ENCODE results near the gene ZG16B.

Gene ZG16B

GRCh38 chr16:2825049-2825742 lies 4.9 kb upstream of the ZG16B start:
- Histone ChIP-seq H3K9me3 (ENCODE audit: control insufficient read depth, low read length) (no peaks in the 10 kb centered on the region), H3K4me3 (ENCODE audit: insufficient read depth, low read depth, low read length, poor library complexity, severe bottlenecking) (no peak overlapping the region), H3K27me3 (replicated peaks; ENCODE audit: control insufficient read depth, insufficient read depth, low read length, poor library complexity, severe bottlenecking) (no peaks in the 10 kb centered on the region), H3K36me3 (ENCODE audit: control insufficient read depth, insufficient read depth, low read length) (no peaks in the 10 kb centered on the region), H3K27ac (ENCODE audit: insufficient read depth, low read length, poor library complexity, severe bottlenecking) (no peak overlapping the region), H3K4me1 (ENCODE audit: control insufficient read depth, insufficient read depth, low read length, poor library complexity, severe bottlenecking) (no peaks in the 10 kb centered on the region)
- DNase-seq = no peak

- no peaks in the 10 kb centered on the region for H3K36me3 ChIP-seq (ENCODE audit: control insufficient read depth, insufficient read depth, low read length)
- H3K4me3 ChIP-seq (ENCODE audit: insufficient read depth, low read depth, low read length, poor library complexity, severe bottlenecking) = no peak overlapping the region
- no peak overlapping the region for H3K27ac ChIP-seq (ENCODE audit: insufficient read depth, low read length, poor library complexity, severe bottlenecking)
- DNase-seq = no peak
- H3K9me3 ChIP-seq (ENCODE audit: control insufficient read depth, low read length) = no peaks in the 10 kb centered on the region
- H3K27me3 ChIP-seq (replicated peaks; ENCODE audit: control insufficient read depth, insufficient read depth, low read length, poor library complexity, severe bottlenecking) = no peaks in the 10 kb centered on the region
- H3K4me1 ChIP-seq (ENCODE audit: control insufficient read depth, insufficient read depth, low read length, poor library complexity, severe bottlenecking) = no peaks in the 10 kb centered on the region
Measured at GRCh38 chr16:2825906-2826305, 4.2 kb upstream of the ZG16B start.

DNA sequence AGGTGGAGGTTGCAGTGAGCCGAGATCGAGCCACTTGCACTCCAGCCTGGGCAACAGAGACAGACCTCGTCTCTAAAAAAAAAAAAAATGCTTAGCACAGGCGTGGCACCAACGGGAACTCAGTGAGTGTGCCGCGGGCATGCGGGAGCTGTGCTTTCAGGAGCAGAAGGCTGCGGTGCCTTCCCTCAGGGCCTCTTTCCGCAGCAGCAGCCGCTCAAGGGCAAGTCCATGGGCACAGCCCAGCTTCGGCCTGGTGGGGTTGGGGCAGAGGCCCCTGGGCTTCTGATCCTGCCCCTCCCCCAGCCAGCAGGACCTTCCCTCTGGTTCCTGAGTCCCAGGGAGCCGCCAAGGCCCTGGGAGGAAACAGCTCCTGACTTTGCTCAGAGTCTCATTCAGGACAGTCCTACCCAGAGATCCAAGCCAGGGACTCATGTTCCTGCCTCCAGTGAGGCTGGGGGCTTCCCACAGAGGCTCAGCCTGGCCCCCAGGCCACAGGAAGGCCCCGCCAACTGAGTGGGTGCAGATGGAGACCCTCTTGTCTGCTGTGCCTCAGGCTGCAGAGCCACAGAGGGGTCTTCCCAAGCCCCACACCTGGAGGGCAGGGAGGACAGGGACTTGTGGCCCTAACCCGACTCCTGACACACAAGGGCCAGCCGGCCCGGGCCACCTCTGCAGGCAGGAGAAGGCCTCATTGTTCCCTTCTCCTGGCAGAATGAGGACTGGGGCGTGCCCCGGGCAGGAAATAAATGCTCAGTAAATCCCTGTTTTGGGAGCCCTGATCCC lies 3.3 kb upstream of the ZG16B start:
- H3K27me3 ChIP-seq (replicated peaks; ENCODE audit: control insufficient read depth, insufficient read depth, low read length, poor library complexity, severe bottlenecking) = no peaks in the 10 kb centered on the region
- no peaks in the 10 kb centered on the region for H3K9me3 ChIP-seq (ENCODE audit: control insufficient read depth, low read length)
- no peak overlapping the region for H3K4me3 ChIP-seq (ENCODE audit: insufficient read depth, low read depth, low read length, poor library complexity, severe bottlenecking)
- no peaks in the 10 kb centered on the region for H3K4me1 ChIP-seq (ENCODE audit: control insufficient read depth, insufficient read depth, low read length, poor library complexity, severe bottlenecking)
- no peaks in the 10 kb centered on the region for H3K36me3 ChIP-seq (ENCODE audit: control insufficient read depth, insufficient read depth, low read length)
- H3K27ac ChIP-seq (ENCODE audit: insufficient read depth, low read length, poor library complexity, severe bottlenecking) = no peak overlapping the region
- DNase-seq = no peak

- no peaks in the 10 kb centered on the region for H3K36me3 ChIP-seq (ENCODE audit: control insufficient read depth, insufficient read depth, low read length)
- no peak for DNase-seq
- H3K27me3 ChIP-seq (replicated peaks; ENCODE audit: control insufficient read depth, insufficient read depth, low read length, poor library complexity, severe bottlenecking) = no peaks in the 10 kb centered on the region
- no peaks in the 10 kb centered on the region for H3K4me1 ChIP-seq (ENCODE audit: control insufficient read depth, insufficient read depth, low read length, poor library complexity, severe bottlenecking)
- H3K4me3 ChIP-seq (ENCODE audit: insufficient read depth, low read depth, low read length, poor library complexity, severe bottlenecking) = no peak overlapping the region
- no peak overlapping the region for H3K27ac ChIP-seq (ENCODE audit: insufficient read depth, low read length, poor library complexity, severe bottlenecking)
- H3K9me3 ChIP-seq (ENCODE audit: control insufficient read depth, low read length) = no peaks in the 10 kb centered on the region
Measured at GRCh38 chr16:2827374-2827791, 2.7 kb upstream of the ZG16B start.

DNA sequence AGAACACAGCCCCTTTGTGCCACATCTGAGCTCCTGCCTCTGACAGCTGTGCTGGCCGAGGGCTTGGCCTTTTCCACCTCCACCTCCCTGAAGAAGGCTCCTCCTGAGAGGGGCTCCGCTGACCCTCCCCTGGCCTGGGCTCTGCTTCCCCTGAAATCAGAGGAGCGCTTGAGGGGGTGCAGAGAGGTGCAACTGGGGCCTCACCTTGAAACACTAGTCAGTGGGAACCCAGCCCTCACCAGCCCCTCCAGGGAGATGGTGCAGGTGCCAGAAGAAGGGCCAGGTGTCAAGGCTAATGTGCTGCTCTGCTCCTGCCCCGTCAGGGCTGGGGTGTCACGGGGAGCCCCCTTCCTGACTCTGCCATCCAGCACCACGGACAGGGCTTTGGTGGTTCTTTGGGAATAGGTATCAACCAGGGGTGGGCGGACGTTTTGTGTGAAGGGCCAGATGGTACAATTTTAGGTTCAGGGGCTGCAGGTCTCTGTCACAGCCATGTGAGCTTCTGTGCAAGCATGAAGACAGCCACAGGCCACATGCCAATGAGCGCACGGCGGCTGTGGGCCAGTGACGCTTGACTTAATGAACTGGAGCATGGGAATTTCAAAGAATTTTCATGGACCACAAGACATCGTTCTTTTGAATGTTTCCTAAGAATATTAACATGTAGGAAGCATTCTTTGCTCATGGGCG lies 2.1 kb upstream of the ZG16B start:
- Histone ChIP-seq H3K4me1 (ENCODE audit: control insufficient read depth, insufficient read depth, low read length, poor library complexity, severe bottlenecking) (no peaks in the 10 kb centered on the region), H3K27me3 (replicated peaks; ENCODE audit: control insufficient read depth, insufficient read depth, low read length, poor library complexity, severe bottlenecking) (no peaks in the 10 kb centered on the region), H3K36me3 (ENCODE audit: control insufficient read depth, insufficient read depth, low read length) (no peaks in the 10 kb centered on the region), H3K4me3 (ENCODE audit: insufficient read depth, low read depth, low read length, poor library complexity, severe bottlenecking) (no peak overlapping the region), H3K27ac (ENCODE audit: insufficient read depth, low read length, poor library complexity, severe bottlenecking) (no peak overlapping the region), H3K9me3 (ENCODE audit: control insufficient read depth, low read length) (no peaks in the 10 kb centered on the region)
- DNase-seq = no peak

- Histone ChIP-seq H3K4me3 (ENCODE audit: insufficient read depth, low read depth, low read length, poor library complexity, severe bottlenecking) (no peak overlapping the region), H3K9me3 (ENCODE audit: control insufficient read depth, low read length) (no peaks in the 10 kb centered on the region), H3K27ac (ENCODE audit: insufficient read depth, low read length, poor library complexity, severe bottlenecking) (no peak overlapping the region), H3K27me3 (replicated peaks; ENCODE audit: control insufficient read depth, insufficient read depth, low read length, poor library complexity, severe bottlenecking) (no peaks in the 10 kb centered on the region), H3K4me1 (ENCODE audit: control insufficient read depth, insufficient read depth, low read length, poor library complexity, severe bottlenecking) (no peaks in the 10 kb centered on the region), H3K36me3 (ENCODE audit: control insufficient read depth, insufficient read depth, low read length) (no peaks in the 10 kb centered on the region)
- DNase-seq = no peak
Measured at GRCh38 chr16:2828521-2828840, 1.6 kb upstream of the ZG16B start.

DNA sequence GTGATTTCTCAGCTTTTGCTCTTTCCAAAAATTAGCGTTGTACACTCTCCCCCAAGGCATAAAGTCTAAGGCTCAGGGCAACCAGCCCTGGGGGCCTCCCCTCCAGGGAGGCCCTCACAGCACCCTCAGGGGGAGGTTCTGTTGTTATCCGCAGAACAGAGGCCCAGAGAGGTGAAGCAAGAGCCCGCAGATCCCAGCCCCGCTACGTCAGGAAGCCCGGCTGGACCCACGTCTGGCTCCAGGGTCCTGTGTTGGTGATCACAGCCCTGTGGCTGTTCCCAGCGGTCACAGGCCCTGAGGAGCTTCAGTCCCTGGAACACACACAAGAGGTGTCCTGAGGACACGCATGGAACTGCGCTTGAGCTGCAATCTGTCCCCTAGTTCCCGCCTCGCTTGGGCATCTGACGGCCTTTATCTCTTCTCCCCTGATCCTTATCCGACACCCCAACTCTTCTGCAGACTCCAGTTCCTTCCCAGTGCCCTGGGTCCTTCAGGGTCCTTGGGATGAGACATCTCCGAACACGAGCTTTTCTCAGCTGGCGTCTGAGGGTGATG lies 1.1 kb upstream of the ZG16B start:
- Histone ChIP-seq H3K4me1 (ENCODE audit: control insufficient read depth, insufficient read depth, low read length, poor library complexity, severe bottlenecking) (no peaks in the 10 kb centered on the region), H3K36me3 (ENCODE audit: control insufficient read depth, insufficient read depth, low read length) (no peaks in the 10 kb centered on the region), H3K27me3 (replicated peaks; ENCODE audit: control insufficient read depth, insufficient read depth, low read length, poor library complexity, severe bottlenecking) (no peaks in the 10 kb centered on the region), H3K9me3 (ENCODE audit: control insufficient read depth, low read length) (no peaks in the 10 kb centered on the region), H3K27ac (ENCODE audit: insufficient read depth, low read length, poor library complexity, severe bottlenecking) (no peak overlapping the region), H3K4me3 (ENCODE audit: insufficient read depth, low read depth, low read length, poor library complexity, severe bottlenecking) (no peak overlapping the region)
- no peak for DNase-seq

- Histone ChIP-seq H3K27me3 (replicated peaks; ENCODE audit: control insufficient read depth, insufficient read depth, low read length, poor library complexity, severe bottlenecking) (no peaks in the 10 kb centered on the region), H3K4me3 (ENCODE audit: insufficient read depth, low read depth, low read length, poor library complexity, severe bottlenecking) (no peak overlapping the region), H3K9me3 (ENCODE audit: control insufficient read depth, low read length) (no peaks in the 10 kb centered on the region), H3K4me1 (ENCODE audit: control insufficient read depth, insufficient read depth, low read length, poor library complexity, severe bottlenecking) (no peaks in the 10 kb centered on the region), H3K36me3 (ENCODE audit: control insufficient read depth, insufficient read depth, low read length) (no peaks in the 10 kb centered on the region), H3K27ac (ENCODE audit: insufficient read depth, low read length, poor library complexity, severe bottlenecking) (no peak overlapping the region)
- DNase-seq = no peak
Measured at GRCh38 chr16:2830355-2830695, 222 bp downstream of the ZG16B start.

DNA sequence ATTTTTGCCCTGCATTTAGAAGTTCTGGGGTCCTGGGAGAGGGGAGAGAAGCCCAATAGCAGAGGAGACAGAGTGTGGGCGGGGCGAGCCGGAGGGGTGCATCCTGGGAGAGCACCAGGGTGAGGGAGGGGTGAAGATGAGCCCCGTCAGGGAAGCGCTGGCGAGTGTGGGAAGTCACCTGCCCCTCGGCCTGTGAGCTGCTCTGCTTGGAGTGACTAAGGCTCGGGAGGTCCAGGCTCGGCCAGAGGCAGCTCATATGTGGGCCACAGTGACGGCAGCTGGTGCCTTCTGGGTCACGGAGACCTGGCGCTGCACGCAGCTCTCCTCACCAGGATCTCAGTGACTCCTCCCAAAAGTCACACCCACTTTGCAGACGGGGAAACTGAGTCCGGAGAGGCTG lies 1.1 kb downstream of the ZG16B start:
- no peak overlapping the region for H3K27ac ChIP-seq (ENCODE audit: insufficient read depth, low read length, poor library complexity, severe bottlenecking)
- no peaks in the 10 kb centered on the region for H3K9me3 ChIP-seq (ENCODE audit: control insufficient read depth, low read length)
- no peaks in the 10 kb centered on the region for H3K4me1 ChIP-seq (ENCODE audit: control insufficient read depth, insufficient read depth, low read length, poor library complexity, severe bottlenecking)
- no peaks in the 10 kb centered on the region for H3K27me3 ChIP-seq (replicated peaks; ENCODE audit: control insufficient read depth, insufficient read depth, low read length, poor library complexity, severe bottlenecking)
- no peak for DNase-seq
- H3K4me3 ChIP-seq (ENCODE audit: insufficient read depth, low read depth, low read length, poor library complexity, severe bottlenecking) = no peak overlapping the region
- no peaks in the 10 kb centered on the region for H3K36me3 ChIP-seq (ENCODE audit: control insufficient read depth, insufficient read depth, low read length)

GRCh38 chr16:2833776-2834175 lies 3.7 kb downstream of the ZG16B start:
- Histone ChIP-seq H3K9me3 (ENCODE audit: control insufficient read depth, low read length) (no peaks in the 10 kb centered on the region), H3K4me1 (ENCODE audit: control insufficient read depth, insufficient read depth, low read length, poor library complexity, severe bottlenecking) (no peaks in the 10 kb centered on the region), H3K36me3 (ENCODE audit: control insufficient read depth, insufficient read depth, low read length) (no peaks in the 10 kb centered on the region), H3K4me3 (ENCODE audit: insufficient read depth, low read depth, low read length, poor library complexity, severe bottlenecking) (no peak overlapping the region), H3K27me3 (replicated peaks; ENCODE audit: control insufficient read depth, insufficient read depth, low read length, poor library complexity, severe bottlenecking) (no peaks in the 10 kb centered on the region), H3K27ac (ENCODE audit: insufficient read depth, low read length, poor library complexity, severe bottlenecking) (no peak overlapping the region)
- no peak for DNase-seq
